Erythroblast (primary cell): ENCODE results near the gene IPPK.

Experiments
- GATA1 ChIP-seq: IDR thresholded peaks from 2 replicates; pipeline ENCODE4 v1.6.1; 2011; ENCODE audit warnings: low read depth, mild to moderate bottlenecking, control low read depth, low read length, moderate library complexity
- POLR2A ChIP-seq: IDR thresholded peaks from 2 replicates; pipeline ENCODE4 v1.6.1; 2011; ENCODE audit warnings: mild to moderate bottlenecking, low read length

GRCh38 chr9:92657296-92658094, 12.4 kb downstream of the IPPK start:
- no peak for TF ChIP-seq POLR2A
- TF ChIP-seq GATA1, result no peak
